Frontal cortex (tissue), 1 donor: ENCODE results near the gene ARHGAP9. TPM values are rescaled to one million over a fixed set of nuclear protein-coding genes. Genes with fewer than 3 reads are reported as not detected.

Experiments
- small RNA-seq: library from RNA; depleted of rRNA; stranded (forward); fragments of <200 nt; gene quantifications from one replicate; pipeline ENCODE3, GENCODE V24; 2014
- total RNA-seq: library from RNA; depleted of rRNA; stranded (reverse); fragments of >200 nt; gene quantifications from one replicate; pipeline ENCODE4 v1.2.3, GENCODE V29; 2014

ARHGAP9 gene
- total RNA-seq, 1 donor from 2014 or later = 1.2 TPM

Small RNAs within 50 kb of the gene (small RNA-seq; reads per million reads assigned to genes)
- gene MIR616 = not detected

Other genes starting within 250 kb of the ARHGAP9 start
- 1.6 TPM for gene STAC3, start 228.7 kb downstream of the ARHGAP9 start, total RNA-seq
- 17.1 TPM for gene R3HDM2, start 48.8 kb downstream of the ARHGAP9 start, total RNA-seq
- not detected for gene INHBC, start 45.1 kb downstream of the ARHGAP9 start, total RNA-seq
- gene INHBE, start 24.6 kb downstream of the ARHGAP9 start, total RNA-seq = not detected
- gene GLI1, start 20.1 kb downstream of the ARHGAP9 start, total RNA-seq = under 0.01 TPM
- gene MARS1, start 8.2 kb upstream of the ARHGAP9 start, total RNA-seq = 82.3 TPM
- gene DDIT3, start 40.6 kb upstream of the ARHGAP9 start, total RNA-seq = 4.9 TPM
- 1.2 TPM for gene MBD6, start 43.0 kb upstream of the ARHGAP9 start, total RNA-seq
- 136 TPM for gene DCTN2, start 67.3 kb upstream of the ARHGAP9 start, total RNA-seq
- gene KIF5A, start 70.2 kb upstream of the ARHGAP9 start, total RNA-seq = 42.8 TPM
- gene PIP4K2C, start 111.3 kb upstream of the ARHGAP9 start, total RNA-seq = 11.0 TPM
- gene DTX3, start 125.0 kb upstream of the ARHGAP9 start, total RNA-seq = 51.4 TPM
- gene ARHGEF25, start 131.6 kb upstream of the ARHGAP9 start, total RNA-seq = 38.3 TPM
- 37.5 TPM for gene B4GALNT1, start 153.3 kb upstream of the ARHGAP9 start, total RNA-seq
- gene OS9, start 214.3 kb upstream of the ARHGAP9 start, total RNA-seq = 151 TPM